HG03280 (cell line): ENCODE measurements around the gene MGMT.

Experiments
- ATAC-seq: cut with Tn5 transposase; IDR thresholded peaks from one replicate; pipeline ENCODE4 v1.9.1; 2021; ENCODE audit warnings: mild to moderate bottlenecking, moderate library complexity; ENCODE audit not compliant: unreplicated experiment

The MGMT gene

GRCh38 chr10:129450391-129450790 lies 16.6 kb upstream of the MGMT start:
- no peak for ATAC-seq

GRCh38 chr10:129455625-129456024 lies 11.4 kb upstream of the MGMT start:
- no peak for ATAC-seq

GRCh38 chr10:129459762-129460539 lies 7.1 kb upstream of the MGMT start:
- ATAC-seq: no peak

GRCh38 chr10:129462257-129462795 lies 4.7 kb upstream of the MGMT start:
- ATAC-seq: no peak

- no peak for ATAC-seq
These were observed 2.8 kb upstream of the MGMT start for GRCh38 chr10:129464251-129464650.

GRCh38 chr10:129465796-129466702 lies 992 bp upstream of the MGMT start:
- peak; percentile 1 for ATAC-seq

GRCh38 chr10:129467359-129468064 lies 471 bp downstream of the MGMT start:
- no peak for ATAC-seq

- ATAC-seq: no peak
These were observed 1.1 kb downstream of the MGMT start for GRCh38 chr10:129468187-129468586.

GRCh38 chr10:129470103-129470851 lies 3.2 kb downstream of the MGMT start:
- ATAC-seq: no peak

- no peak for ATAC-seq
These were observed 4.6 kb downstream of the MGMT start for GRCh38 chr10:129471447-129472175.

- no peak for ATAC-seq
These were observed 5.9 kb downstream of the MGMT start for GRCh38 chr10:129472696-129473555.

- no peak for ATAC-seq
These were observed 7.6 kb downstream of the MGMT start for GRCh38 chr10:129474642-129475041.

- no peak for ATAC-seq
These were observed 9.4 kb downstream of the MGMT start for GRCh38 chr10:129476431-129476830.

- no peak for ATAC-seq
These were observed 10.0 kb downstream of the MGMT start for GRCh38 chr10:129477051-129477450.

- ATAC-seq: no peak
These were observed 14.6 kb downstream of the MGMT start for GRCh38 chr10:129481641-129482040.

- no peak for ATAC-seq
These were observed 16.5 kb downstream of the MGMT start for GRCh38 chr10:129483430-129484010.

- ATAC-seq: no peak
These were observed 19.8 kb downstream of the MGMT start for GRCh38 chr10:129486805-129487204.

- no peak for ATAC-seq
These were observed 24.2 kb downstream of the MGMT start for GRCh38 chr10:129491123-129491734.
